ENCODE results near the gene PAPSS1.
"Not testable (repeated sequence)": the region's sequence is repeated elsewhere in the genome, so short reads cannot be mapped to it uniquely, and the experiment has no call there.

The PAPSS1 gene

GRCh38 chr4:107725281-107725859 lies 5.3 kb upstream of the PAPSS1 start:
- DNase-seq, result no peak

GRCh38 chr4:107723331-107723730 lies 3.3 kb upstream of the PAPSS1 start:
- not testable (repeated sequence) for DNase-seq

GRCh38 chr4:107721436-107722100 lies 1.5 kb upstream of the PAPSS1 start:
- no peak for DNase-seq

GRCh38 chr4:107719207-107719921 lies 670 bp downstream of the PAPSS1 start:
- DNase-seq, result peak in 1 of 2 experiments; percentile 2

DNA sequence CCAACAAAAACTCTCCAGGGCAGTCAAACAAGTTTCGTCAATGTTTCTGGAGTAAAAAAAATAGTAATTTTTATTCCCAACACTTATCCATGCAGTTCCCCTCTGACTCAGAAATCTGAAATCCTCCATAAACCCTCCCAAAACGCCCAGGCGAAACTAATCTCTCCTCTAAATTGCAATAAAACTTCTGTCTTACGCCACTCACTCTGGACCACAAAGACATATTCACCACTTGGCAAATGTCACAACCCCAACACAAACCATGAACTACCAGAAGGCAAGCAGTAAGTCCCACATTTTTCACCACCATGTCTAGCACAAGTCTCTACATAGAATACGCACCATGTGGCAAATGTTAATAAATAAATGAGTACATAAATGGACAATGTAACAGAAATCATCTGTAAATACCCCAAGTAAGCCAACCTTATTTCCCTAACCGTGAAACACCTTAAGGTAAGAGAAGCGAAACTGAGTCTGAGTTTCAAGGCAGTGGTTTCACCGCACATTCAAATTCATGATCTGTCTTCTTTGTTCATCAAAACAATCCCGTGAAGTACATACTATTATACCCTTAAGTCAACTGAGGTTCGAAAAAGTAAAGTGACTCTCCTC lies 1.6 kb downstream of the PAPSS1 start:
- no peak for DNase-seq

DNA sequence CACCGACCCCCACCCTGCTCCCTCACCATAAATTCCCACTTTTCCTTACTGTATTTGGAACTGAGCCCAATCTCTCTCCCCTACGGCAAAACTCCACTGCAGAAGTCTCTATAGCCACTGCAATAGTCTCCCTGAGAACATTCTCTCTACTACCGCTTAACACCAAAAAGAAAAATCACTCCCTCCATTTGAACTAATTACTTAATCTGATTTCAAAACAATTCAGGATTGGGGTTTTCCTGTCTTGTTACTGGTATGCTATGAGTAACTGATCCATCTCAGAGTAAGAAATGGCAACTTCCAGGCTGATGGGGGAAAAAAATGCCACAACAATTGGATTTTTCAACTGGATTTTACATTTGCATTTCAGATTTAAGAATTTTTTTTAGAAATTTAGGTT lies 5.8 kb downstream of the PAPSS1 start:
- DNase-seq, result no peak

DNA sequence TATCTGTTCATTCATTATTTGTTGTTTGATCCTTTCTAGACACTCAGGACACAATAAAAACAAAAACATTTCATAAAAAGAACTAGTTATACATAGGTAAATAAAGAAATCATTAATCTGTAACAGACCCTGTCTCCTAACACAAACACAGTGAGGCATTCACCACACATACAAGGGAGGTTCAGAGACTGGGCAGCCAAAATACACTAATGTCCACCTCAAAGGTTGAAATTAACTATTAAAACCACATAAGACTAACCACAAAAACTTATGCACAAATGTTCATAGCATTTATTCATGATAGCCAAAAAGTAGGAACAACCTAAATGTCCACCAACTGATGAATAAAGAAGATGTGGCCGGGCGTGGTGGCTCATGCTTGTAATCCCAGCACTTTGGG lies 7.8 kb downstream of the PAPSS1 start:
- DNase-seq, result no peak

GRCh38 chr4:107711831-107712230 lies 8.2 kb downstream of the PAPSS1 start:
- no peak for DNase-seq

DNA sequence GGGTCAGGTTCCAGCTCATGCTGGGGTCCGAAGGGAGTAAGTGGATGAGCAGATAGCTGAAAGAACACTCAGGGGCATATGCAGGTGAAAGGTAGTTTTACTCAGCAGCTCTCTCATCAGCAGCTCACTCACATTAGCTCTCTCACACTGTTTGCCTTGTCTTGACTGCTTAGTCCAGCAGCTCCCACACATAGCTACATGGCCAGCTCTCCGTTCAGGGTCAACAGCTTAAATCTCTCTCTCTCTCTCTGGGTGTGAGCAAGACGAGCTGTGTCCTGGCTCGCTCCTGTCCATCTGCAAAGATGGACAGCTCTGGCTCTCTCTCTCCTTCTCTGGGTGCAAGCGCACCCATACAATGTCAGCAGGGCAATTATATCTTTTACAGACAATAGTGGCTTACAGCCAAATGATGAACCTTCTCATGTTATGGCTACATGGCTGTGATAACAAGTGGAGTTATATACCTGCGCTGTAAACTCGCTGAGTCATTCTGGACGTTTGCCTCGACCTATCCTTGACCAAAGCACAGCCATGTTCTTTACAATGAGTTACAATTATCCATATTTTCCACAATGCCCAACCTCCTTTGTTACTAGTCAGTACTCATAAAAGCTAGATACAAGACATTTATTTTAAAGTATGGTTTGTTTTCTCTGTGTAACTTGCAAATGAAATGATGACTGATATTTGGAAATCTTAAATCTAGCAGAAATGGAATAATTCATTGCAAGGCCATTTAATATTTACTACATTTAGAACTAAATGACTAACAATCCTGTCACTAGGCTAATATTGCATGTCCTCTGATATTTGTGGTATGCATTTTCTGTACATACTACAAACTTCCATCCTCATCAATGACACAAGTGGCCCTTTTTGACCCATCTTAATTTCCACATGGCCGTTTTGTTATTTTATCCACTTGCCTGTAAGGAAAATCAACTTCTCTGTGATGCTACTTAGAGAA lies 9.3 kb downstream of the PAPSS1 start:
- no peak for DNase-seq

GRCh38 chr4:107709916-107710315 lies 10.1 kb downstream of the PAPSS1 start:
- DNase-seq, result no peak

DNA sequence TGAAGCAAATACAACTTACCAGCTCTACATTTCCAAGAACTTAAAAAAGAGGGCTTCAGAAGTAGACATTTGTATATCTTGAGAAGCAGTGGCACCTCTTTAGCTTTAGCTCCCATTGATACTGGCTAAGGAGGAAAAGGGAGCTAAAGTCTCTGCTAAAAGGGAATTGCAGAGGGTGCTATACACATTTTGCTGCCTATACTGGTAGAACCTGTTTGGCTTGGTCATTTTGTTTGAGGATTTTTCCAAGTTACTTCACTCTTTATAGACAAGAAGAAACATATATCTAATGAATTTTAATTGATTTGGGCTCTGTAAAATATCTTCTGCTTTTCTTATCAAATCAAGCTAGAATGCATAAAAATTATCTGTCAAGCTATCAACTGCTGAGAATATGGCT lies 11.8 kb downstream of the PAPSS1 start:
- DNase-seq, result no peak

- no peak for DNase-seq
Measured at GRCh38 chr4:107705742-107706556, 14.1 kb downstream of the PAPSS1 start.

DNA sequence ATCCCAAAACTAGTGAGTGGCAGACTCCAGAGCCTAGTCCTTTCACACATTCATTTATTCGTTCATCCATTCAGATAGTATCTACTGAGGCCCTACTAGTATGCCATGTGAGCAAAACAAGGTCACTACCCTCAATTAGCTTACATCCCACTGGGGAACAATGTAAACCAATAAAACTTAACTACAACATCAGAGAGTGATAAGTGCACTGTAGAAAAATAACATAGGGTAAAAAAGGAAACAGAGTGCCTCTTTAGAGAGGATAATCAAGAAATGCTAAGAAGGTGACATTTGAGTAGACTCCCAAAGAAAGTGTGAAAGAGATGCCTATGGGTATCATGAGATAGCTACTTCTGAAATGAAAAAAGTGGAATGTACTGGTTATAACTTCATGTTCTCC lies 18.5 kb downstream of the PAPSS1 start:
- no peak for DNase-seq

GRCh38 chr4:107699466-107700206 lies 20.4 kb downstream of the PAPSS1 start:
- DNase-seq, result no peak

- DNase-seq, result not testable (repeated sequence)
Measured at GRCh38 chr4:107696187-107696586, 23.8 kb downstream of the PAPSS1 start.

GRCh38 chr4:107693132-107693531 lies 26.9 kb downstream of the PAPSS1 start:
- no peak for DNase-seq

- no peak for DNase-seq
Measured at GRCh38 chr4:107692202-107692601, 27.8 kb downstream of the PAPSS1 start.

GRCh38 chr4:107691378-107691777 lies 28.7 kb downstream of the PAPSS1 start:
- no peak for DNase-seq

DNA sequence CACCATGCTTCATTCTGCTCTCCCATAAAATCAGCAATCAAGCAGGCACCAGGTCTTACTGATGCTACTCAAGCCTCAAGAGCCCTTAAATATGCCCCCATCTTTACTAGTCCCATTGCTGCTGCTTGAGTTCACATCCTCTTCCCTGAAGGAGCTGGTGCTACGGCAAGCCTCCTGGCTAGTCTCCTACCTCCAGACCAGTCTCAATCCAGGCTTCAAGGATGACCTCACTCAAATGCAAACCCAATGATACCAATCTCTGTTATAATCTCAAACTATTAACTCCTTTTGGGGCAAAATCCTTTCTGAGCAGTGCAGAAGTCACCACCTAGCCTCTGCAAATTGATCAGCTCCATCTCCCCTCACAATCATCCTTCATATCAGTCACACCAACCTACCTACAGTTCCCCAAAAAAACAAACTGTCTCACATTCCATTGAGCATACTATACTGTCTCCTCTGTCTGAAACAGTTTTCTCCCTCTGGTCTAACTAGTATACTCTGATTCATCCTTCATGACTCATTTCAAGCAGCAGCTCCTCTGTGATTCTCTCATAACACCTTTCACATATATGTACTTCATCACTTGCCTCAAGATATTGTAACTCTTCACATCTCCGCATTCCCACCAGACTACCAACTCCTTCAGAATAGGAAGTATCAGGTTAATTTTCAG lies 30.0 kb downstream of the PAPSS1 start:
- DNase-seq, result no peak

GRCh38 chr4:107688421-107688820 lies 31.6 kb downstream of the PAPSS1 start:
- no peak for DNase-seq

Data from NCI-H187 (cell line).